Measurements from ENCODE around the gene SLC36A3.

The SLC36A3 gene

GRCh38 chr5:151293624-151294023 is 9.9 kb downstream of the SLC36A3 start:
- Histone ChIP-seq H3K4me1 (peaks cover 0 to 5% (median 2%) of the 10 kb centered on the region in 10 experiments; a peak in 1 of 20 replicates), H3K4me3 (no peak overlapping the region), H3K9ac (no peak overlapping the region), H3K4me2 (no peak overlapping the region), H3K9me3 (replicated peaks in 1 of 11) (peaks cover 0 to 19% (median 5%) of the 10 kb centered on the region in 11 experiments; a peak in 10 of 22 replicates), H3K27ac (no peak overlapping the region), H3K27me3 (no peaks in the 10 kb centered on the region), H4K20me1 (no peaks in the 10 kb centered on the region), H3K36me3 (no peaks in the 10 kb centered on the region)
- TF ChIP-seq Cebpa-rat (IDR thresholded peaks at IDR 0.05) = no peak

- Histone ChIP-seq H3K9me3 (replicated peaks in 1 of 11) (peaks cover 0 to 19% (median 5%) of the 10 kb centered on the region in 11 experiments; a peak in 10 of 22 replicates), H3K9ac (no peak overlapping the region), H3K36me3 (no peaks in the 10 kb centered on the region), H4K20me1 (no peaks in the 10 kb centered on the region), H3K27me3 (no peaks in the 10 kb centered on the region), H3K4me3 (no peak overlapping the region), H3K4me1 (no peaks in the 10 kb centered on the region), H3K27ac (no peak overlapping the region), H3K4me2 (no peak overlapping the region)
- no peak for TF ChIP-seq Cebpa-rat (IDR thresholded peaks at IDR 0.05)
Measured at GRCh38 chr5:151288180-151288579, 15.4 kb downstream of the SLC36A3 start.

GRCh38 chr5:151286246-151286645 is 17.3 kb downstream of the SLC36A3 start:
- no peaks in the 10 kb centered on the region for H3K27me3 ChIP-seq
- H3K9me3 ChIP-seq (replicated peaks in 1 of 11) = peaks cover 0 to 10% (median 5%) of the 10 kb centered on the region in 11 experiments; a peak in 10 of 22 replicates
- H4K20me1 ChIP-seq = no peaks in the 10 kb centered on the region
- TF ChIP-seq Cebpa-rat (IDR thresholded peaks at IDR 0.05) = no peak
- H3K4me1 ChIP-seq = no peaks in the 10 kb centered on the region
- H3K36me3 ChIP-seq = no peaks in the 10 kb centered on the region
- no peak overlapping the region for H3K27ac ChIP-seq
- H3K4me2 ChIP-seq = no peak overlapping the region
- H3K9ac ChIP-seq = no peak overlapping the region
- H3K4me3 ChIP-seq = no peak overlapping the region

GRCh38 chr5:151285683-151286082 is 17.9 kb downstream of the SLC36A3 start:
- no peak overlapping the region for H3K27ac ChIP-seq
- no peak overlapping the region for H3K4me3 ChIP-seq
- no peaks in the 10 kb centered on the region for H3K27me3 ChIP-seq
- H4K20me1 ChIP-seq = no peaks in the 10 kb centered on the region
- H3K36me3 ChIP-seq = no peaks in the 10 kb centered on the region
- H3K4me1 ChIP-seq = no peaks in the 10 kb centered on the region
- no peak overlapping the region for H3K9ac ChIP-seq
- H3K9me3 ChIP-seq (replicated peaks in 1 of 11) = peaks cover 0 to 4% (median 0%) of the 10 kb centered on the region in 11 experiments; a peak in 2 of 22 replicates
- TF ChIP-seq Cebpa-rat (IDR thresholded peaks at IDR 0.05) = no peak
- H3K4me2 ChIP-seq = no peak overlapping the region

GRCh38 chr5:151284392-151284967 is 19.1 kb downstream of the SLC36A3 start:
- H3K27me3 ChIP-seq = no peaks in the 10 kb centered on the region
- no peak overlapping the region for H3K27ac ChIP-seq
- H3K4me1 ChIP-seq = no peaks in the 10 kb centered on the region
- TF ChIP-seq Cebpa-rat (IDR thresholded peaks at IDR 0.05) = no peak
- H3K36me3 ChIP-seq = no peaks in the 10 kb centered on the region
- H3K9ac ChIP-seq = no peak overlapping the region
- H4K20me1 ChIP-seq = no peaks in the 10 kb centered on the region
- H3K9me3 ChIP-seq (replicated peaks in 1 of 11) = no peaks in the 10 kb centered on the region
- H3K4me3 ChIP-seq = no peak overlapping the region
- no peak overlapping the region for H3K4me2 ChIP-seq

GRCh38 chr5:151283120-151283825 is 20.3 kb downstream of the SLC36A3 start:
- Histone ChIP-seq H3K27ac (no peak overlapping the region), H3K4me3 (no peak overlapping the region), H3K36me3 (no peaks in the 10 kb centered on the region), H3K4me1 (no peaks in the 10 kb centered on the region), H4K20me1 (no peaks in the 10 kb centered on the region), H3K4me2 (no peak overlapping the region), H3K9ac (no peak overlapping the region), H3K9me3 (replicated peaks in 1 of 11) (no peaks in the 10 kb centered on the region), H3K27me3 (no peaks in the 10 kb centered on the region)
- no peak for TF ChIP-seq Cebpa-rat (IDR thresholded peaks at IDR 0.05)

- Histone ChIP-seq H4K20me1 (no peaks in the 10 kb centered on the region), H3K27ac (no peak overlapping the region), H3K9me3 (replicated peaks in 1 of 11) (no peaks in the 10 kb centered on the region), H3K27me3 (no peaks in the 10 kb centered on the region), H3K4me2 (no peak overlapping the region), H3K4me3 (no peak overlapping the region), H3K4me1 (no peaks in the 10 kb centered on the region), H3K9ac (no peak overlapping the region), H3K36me3 (no peaks in the 10 kb centered on the region)
- no peak for TF ChIP-seq Cebpa-rat (IDR thresholded peaks at IDR 0.05)
Measured at GRCh38 chr5:151281001-151281639, 22.4 kb downstream of the SLC36A3 start.

- H4K20me1 ChIP-seq = no peaks in the 10 kb centered on the region
- H3K9ac ChIP-seq = no peak overlapping the region
- no peak overlapping the region for H3K27ac ChIP-seq
- no peaks in the 10 kb centered on the region for H3K27me3 ChIP-seq
- no peaks in the 10 kb centered on the region for H3K36me3 ChIP-seq
- H3K4me1 ChIP-seq = no peaks in the 10 kb centered on the region
- H3K4me2 ChIP-seq = no peak overlapping the region
- TF ChIP-seq Cebpa-rat (IDR thresholded peaks at IDR 0.05) = no peak
- H3K9me3 ChIP-seq (replicated peaks in 1 of 11) = no peaks in the 10 kb centered on the region
- H3K4me3 ChIP-seq = no peak overlapping the region
Measured at GRCh38 chr5:151280443-151280842, 23.1 kb downstream of the SLC36A3 start.

GRCh38 chr5:151278845-151279244 is 24.7 kb downstream of the SLC36A3 start:
- Histone ChIP-seq H3K4me2 (no peak overlapping the region), H3K4me3 (no peak overlapping the region), H3K4me1 (no peaks in the 10 kb centered on the region), H3K9ac (no peak overlapping the region), H3K36me3 (no peaks in the 10 kb centered on the region), H3K27ac (no peak overlapping the region), H4K20me1 (no peaks in the 10 kb centered on the region), H3K9me3 (replicated peaks in 1 of 11) (no peaks in the 10 kb centered on the region), H3K27me3 (no peaks in the 10 kb centered on the region)
- TF ChIP-seq Cebpa-rat (IDR thresholded peaks at IDR 0.05) = no peak

Measured in BLaER1 treated with 17β-estradiol and CSF1 and Interleukin-3, amounts not matched to agents 10 nM and 100 nM (cell line).